RKO (cell line): ENCODE measurements around the gene GABRR2.
A peak's percentile ranks its signal among the peaks of the same experiment; 100 is the strongest.

Source experiments
- DNase-seq: peaks from one replicate; pipeline ENCODE4 v3.0.0-alpha.2; 2016; ENCODE audit warnings: low spot score

GABRR2 gene

DNA sequence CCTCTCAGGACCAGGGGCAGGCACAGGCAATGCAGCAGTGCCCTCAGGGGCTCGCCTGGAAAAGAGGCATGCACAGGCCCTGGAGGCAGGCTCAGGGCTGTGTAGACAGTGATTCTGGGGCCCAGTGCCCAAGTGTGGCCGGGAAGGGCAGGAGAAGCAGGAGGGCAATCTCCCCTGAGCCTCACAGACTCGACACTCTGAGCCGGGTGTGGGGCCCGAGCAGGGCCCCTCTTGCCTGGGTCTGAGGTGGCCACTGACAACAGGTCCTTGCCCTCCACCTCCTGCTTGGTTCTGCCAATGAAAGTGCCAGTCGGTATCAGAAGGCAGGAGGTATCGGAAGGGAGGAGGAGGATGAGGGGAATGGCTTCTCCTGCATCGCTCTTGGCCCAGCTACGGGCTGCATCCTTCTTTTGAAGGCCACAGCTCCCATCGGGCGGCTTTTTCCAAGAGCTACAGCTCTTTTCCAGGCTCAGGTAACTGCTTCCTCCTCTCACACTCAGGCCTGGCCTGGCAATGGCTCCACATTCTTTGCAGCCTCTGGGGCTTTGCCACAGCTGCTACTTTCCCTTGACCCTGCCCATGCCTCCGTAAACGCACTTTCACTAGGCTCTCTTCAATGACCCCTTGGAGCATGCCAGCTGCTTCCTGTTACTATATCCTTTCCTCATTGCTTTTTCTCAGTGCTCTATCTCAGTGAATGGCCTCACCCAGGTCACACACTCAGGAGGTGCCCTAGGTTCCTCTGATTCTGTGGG lies 24.5 kb downstream of the GABRR2 start:
- no peak for DNase-seq

DNA sequence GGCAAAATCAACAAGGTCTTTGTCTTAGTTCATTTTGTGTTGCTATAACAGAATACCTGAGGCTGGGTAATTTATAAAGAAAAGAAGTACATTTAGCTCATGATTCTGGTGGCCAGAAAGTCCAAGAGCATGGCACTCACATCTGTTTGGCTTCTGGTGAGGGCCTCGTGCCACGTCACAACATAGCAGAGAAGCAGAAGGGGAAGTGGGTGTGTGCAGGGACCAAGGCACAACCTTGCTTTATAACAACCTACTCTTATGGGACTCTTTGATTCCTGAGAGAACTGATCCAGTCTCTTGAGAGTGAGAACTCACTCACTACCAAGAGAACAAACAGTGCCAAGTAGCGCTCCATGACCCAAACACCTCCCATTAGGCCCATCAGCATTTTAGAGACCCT lies 25.4 kb downstream of the GABRR2 start:
- no peak for DNase-seq

DNA sequence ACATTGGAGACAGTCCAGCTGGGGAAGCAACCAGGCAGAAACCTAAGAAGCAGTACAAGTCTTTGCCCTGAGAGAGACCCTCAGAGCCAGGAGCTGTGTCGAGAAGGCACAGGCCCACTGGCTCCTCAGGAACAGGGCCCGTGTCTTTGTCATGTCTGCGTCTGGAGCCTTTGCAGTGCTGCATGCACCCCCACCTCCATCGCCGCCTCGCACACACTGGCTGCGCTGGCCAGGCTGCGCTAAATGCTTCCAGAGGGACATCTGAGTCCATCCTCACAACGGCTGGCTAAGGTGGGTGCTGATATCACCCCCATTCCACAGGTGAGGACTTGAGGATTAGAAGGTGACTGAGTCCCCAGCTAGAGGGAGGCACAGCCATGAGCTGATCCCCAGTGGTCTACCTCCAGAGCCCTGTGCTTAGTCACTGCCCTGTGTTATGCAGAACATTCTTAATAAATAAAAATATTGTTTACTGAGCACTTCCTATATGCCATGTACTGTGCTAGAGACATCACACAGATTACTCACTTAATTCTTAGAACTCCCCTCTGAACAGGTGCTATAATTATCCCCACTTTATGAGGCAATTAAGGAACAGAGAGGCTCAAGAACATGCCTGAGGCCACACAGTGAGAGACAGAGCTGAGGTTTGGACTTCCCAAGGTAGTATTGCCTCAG lies 27.6 kb downstream of the GABRR2 start:
- DNase-seq, result no peak

DNA sequence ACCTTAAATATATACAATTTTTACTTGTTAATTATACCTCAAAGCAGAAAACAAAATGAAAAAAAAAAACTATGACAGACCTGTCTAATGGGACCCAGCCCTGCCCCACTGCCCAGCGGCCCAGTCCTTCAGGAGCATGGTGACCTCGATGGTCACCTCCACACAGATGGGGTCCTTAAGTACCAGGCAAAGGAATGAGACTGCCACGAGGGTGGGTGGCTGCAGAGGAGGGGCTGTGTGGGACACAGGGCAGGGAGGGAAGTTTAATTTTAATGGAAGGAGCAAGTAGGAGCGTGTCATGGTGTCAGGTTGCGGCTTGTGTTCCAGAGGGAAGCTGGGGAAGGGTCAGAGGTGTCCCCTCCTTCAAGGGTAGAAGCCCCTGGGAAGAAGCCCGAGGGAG lies 28.6 kb downstream of the GABRR2 start:
- no peak for DNase-seq

DNA sequence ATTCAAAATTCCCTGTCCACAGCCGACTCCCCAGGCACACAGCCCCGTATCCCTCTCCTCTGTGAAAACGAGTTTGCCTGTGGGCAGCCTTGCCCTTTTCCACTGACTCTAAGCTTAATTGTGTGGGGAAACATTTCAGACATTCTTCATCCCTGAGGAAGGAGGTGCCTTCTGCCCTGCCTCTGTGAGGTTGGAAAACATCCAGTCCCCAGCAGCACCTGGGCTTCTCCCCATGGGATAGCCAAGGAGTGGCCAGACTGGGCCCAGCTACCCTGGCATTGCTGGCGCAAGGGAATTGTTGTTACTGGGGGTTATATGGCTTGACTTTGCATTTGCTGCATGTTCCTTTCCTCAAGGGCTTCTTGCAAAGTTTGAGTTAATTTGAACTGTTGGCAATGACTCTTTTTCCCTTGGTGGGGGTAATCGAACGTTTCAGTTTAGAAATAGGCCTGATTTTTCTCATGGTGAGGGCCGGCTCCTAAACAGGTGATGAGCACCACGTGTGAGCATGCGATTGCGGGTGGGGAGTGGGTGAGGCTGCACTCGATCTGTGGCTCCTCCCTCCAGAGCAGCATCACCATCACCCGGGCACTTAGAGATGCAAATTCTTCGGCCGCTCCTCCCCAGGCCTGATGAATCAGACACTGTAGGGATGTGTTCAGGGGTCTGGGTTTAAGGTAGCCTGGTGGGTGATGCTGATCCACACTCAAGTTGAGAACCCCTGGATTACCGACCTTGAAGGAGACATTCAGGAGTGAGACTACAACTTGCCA lies 29.9 kb downstream of the GABRR2 start:
- DNase-seq, result no peak

DNA sequence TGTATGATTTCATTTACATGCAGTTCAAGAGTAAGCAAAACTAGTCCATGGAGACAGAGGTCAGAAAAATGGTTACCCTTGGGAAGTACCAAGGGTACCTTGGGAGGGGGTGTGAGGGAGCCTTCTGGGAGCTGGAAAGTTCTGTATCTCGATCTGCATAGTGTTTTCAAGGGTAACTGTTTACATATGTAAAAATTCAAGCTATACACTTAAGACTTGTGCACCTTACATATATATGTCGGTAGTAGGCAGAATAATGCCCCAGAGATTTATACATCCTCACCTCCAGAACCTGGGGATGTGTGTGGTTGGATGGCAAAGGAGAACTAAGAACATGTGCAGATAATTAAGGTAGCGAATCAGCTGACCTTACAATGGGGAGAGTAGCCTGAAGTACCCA lies 31.0 kb downstream of the GABRR2 start:
- DNase-seq, result no peak

DNA sequence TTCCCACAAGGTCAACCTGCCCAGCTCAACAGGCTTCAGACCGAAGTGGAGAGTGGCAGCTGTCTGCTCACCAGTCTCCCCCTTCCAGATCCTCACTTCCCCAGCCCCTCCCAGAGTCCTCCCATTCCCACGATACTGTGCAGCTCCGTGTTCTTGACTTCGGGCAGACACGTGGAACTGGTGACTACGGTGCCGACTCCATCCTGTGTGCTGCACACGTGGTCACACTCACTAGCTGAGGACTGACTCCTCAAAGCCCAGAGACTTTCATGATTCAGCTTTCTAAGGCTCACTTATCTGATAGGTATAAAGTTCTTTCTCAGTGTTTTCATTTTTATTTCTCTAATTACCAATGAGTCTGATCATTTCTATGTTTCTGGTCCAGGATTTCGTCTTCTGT lies 32.4 kb downstream of the GABRR2 start:
- no peak for DNase-seq

DNA sequence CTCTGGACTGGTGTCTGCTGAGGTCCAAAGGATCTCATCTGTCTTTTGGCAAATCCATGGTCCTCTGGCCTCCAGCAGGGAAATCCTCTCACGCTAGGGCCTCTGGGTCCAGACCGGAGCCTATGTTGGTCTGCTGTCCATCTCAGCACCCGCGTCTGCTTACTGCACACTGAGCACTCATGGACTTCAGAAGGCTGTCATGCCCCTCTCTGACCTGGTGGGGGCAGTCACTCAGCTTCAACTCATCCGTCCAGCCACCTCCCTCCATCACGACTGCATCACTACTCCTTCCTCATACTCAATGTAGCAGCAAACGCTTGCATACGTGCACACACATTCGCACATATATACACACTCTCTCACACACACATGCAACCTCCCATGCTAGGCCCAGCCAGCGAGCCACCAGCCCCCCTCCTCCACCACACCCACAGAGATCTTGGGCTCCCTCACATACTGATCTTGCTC lies 33.3 kb downstream of the GABRR2 start:
- DNase-seq, result peak; percentile 47

DNA sequence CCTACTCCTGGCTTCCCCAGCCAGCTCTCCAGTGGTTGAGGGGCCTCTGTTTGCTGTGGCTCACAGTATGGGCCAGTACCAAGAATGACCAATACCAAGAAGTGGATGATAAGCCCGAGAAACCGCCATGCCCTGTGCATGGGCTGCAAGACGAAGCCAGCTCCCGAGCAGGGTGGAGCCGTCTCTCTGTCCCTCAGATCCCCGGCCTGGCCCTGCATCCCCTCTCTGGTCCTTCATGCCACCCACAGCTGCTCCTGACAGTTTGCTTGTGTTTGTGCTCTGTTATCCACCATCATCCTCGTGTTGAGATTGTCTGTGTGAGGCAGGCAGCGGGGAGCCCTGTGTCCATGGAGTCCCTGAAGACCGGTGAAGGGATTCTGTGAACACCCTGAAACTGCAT lies 36.1 kb downstream of the GABRR2 start:
- DNase-seq, result no peak

DNA sequence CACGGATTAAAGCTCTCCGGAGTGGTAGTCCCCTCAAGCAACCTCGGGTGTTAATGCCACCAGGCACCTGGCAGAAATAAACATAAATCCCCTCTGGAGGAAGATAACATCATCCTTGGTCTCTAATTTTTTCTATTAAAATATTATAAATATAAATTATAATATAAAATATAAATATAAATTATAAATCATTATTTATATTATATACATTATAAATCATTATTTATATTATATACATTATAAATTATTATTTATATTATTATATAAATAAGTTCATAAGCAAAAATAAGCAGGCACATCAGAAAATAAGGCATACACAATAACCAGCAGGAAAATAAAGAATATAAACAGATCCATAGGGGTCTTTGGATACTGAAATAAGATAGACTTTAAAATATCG lies 39.2 kb downstream of the GABRR2 start:
- DNase-seq, result no peak

DNA sequence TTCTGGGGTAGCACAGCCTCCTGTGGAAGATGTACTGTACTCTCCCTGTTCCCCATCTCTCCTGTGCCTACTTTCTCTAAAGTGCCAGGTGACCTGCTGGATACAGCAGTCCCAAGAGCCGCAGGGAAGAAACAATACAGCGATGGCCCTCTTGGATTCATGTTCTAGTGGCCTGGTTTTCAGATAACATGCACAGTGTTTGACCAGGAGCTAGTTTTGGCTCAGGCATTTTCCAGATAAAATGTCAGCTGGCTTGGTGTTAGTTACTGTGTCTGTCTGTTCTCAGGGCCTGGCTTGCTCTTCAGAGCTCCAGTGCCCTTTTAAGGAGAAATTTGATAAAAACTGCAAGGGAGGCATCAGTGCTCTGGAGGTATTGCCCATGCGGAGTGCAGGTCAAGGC lies 41.3 kb downstream of the GABRR2 start:
- DNase-seq, result no peak

DNA sequence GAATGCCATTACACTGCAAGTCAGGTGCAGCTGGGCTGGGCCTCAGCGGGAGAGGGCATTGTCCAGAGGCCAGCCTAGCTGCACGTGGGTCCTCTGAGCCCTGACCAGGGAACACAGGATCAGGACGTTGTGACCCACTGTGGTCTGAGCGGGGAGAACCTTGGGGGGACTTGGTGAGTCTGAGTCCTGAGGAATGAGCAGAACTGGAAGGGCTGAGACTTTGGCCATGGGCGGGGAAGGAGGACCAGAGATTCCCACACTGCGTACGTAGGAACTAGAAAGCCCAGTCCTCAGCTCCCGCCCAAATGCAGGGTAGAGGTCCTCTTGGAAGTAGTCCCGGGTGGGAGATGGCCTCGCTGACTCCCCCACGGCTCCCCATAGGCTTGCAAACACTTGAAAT lies 42.5 kb downstream of the GABRR2 start:
- no peak for DNase-seq

DNA sequence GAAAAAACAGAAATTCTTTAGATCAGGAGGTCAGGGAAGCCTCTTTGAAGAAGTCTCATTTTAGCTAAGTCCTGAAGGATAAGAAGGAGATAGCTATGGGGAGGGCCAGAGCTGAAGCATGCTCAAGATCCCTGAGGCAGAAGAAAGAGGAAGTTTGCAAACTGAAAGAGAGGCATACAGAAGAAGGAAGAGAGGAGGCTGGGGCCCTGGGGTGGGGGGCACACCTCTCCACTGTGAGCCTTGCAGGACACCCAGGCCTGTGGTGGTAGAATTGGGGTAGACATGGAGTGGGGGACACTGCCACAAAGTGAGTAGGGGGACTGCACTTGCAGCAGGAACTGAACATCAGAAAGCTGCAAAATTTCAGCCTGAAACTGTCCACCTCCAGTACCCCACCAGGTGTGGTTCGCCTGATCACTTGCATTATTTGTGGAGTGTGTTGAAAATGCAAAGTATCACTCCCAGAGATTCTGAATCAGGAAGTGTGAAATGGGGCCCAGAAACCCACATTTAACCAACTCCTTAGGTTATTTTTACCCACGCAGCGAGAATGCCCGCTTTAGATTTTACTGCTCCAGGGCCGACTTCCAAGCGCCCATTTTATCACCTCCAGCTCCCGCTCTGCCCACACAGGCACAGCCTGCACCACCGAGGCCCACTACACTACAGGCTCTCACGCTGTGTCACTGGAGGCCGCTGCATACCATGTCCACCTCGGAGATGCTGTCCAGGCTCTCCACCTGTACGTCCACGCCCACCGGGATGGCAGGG lies 44.0 kb downstream of the GABRR2 start:
- no peak for DNase-seq

DNA sequence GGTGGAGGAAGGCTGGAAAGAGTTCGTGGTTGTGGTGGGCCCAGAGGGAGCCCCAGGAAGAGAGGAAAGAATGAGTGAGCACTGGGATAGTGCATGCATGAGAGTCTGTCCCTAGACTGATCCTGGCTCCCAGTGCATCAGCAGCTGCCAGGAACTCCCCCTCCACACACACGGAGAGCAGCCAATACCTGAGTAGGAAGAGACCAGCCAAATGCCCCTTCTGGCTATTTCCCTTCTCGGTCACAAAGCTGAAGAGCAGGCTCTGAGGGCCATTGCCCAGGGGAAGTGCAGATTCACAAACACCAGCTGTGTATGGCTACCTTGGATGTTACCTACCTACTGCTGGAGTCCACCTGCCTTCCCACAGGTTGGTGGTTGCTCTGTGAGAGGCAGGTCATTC lies 45.1 kb downstream of the GABRR2 start:
- DNase-seq, result no peak

DNA sequence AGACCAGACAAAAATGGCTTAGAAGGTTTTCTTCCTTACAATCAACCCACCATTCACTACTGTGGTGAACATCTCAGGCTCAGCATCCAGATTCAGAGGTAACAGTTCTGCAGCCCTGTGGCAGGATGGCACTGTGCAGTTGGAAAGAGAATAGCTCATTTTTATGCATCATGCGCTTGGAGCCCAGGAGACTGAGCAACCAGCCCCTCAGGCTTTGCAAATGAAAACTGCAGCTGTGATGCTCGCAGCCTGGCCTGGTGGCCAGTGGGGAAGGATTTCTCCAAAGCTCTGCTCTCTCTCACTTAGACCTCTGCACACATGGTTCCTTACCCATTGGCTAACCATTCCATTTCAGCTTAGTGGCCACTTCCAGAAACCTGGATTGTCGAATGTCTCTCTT lies 45.8 kb downstream of the GABRR2 start:
- no peak for DNase-seq

DNA sequence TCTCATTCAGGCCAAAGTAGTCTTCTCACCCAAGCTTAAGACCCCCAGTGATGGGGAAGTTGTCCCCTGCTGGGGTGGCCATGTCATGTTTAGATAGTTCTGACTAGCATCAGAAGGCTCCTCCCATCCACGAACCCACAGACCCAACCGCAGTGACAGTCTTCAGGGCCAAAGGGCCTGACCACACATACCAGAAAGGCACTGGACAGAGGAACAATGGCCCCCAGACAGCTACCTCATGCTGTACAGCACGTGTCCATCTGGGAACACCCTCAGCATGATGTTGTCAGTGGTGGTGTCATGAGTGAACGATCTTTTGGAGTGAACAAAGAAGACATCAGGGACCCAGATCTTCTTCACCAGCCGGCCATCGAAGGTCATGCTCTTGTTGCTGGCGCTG lies 46.3 kb downstream of the GABRR2 start:
- no peak for DNase-seq

DNA sequence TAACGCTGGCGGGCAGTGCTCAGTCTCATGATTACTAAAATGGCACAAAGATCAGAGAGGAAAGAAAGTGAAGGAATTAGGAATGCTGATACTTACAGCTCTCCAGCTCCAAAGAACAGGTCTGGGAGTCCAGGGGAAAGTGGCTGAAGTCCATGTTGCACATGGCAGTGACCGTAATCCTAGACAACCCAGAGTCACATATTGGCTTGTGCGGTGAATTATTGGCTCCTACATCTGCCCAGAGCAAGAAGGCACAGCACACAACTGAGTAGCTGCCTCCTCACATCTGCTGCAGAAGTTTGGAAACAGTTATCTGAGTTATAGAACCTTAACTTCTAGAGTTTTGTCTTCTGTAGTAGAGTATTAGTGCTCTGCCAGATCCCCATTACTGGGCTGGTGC lies 47.2 kb downstream of the GABRR2 start:
- DNase-seq, result no peak

DNA sequence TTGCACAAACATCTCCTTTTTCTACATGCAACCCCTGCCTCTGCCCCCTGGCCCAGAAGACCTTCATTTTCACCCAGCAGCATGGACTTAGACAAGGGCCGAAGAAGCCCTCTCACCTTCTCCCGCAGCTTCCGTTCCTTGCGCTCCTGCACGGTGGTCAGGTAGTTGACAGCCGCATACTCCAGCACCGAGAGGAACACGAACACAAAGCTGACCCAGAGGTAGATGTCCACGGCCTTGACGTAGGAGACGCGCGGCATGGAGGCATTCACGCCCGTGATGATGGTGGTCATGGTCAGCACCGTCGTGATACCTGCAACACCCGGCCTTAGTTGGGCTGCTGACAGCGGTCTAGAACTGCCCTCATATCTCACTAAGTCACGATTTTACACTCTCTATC lies 50.8 kb downstream of the GABRR2 start:
- DNase-seq, result no peak

DNA sequence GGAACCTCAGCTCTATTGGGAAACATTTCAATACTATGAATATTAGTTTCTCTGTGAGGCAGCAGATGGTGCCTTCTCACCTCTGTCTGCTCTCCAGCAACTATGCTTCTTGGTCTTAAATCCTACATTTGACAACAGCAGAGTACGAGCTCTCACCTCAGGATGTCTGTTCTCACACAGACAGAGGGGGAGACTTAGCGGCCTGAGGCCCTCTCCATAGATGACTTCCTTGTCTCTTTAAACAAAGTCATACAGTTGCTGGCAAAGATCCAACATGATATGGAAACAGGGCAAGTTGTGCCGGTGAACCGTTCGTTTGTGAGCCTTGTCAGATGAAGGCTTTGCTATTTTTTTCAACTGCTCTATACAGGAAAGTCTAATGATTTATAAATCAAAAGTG lies 54.3 kb downstream of the GABRR2 start:
- DNase-seq, result no peak

DNA sequence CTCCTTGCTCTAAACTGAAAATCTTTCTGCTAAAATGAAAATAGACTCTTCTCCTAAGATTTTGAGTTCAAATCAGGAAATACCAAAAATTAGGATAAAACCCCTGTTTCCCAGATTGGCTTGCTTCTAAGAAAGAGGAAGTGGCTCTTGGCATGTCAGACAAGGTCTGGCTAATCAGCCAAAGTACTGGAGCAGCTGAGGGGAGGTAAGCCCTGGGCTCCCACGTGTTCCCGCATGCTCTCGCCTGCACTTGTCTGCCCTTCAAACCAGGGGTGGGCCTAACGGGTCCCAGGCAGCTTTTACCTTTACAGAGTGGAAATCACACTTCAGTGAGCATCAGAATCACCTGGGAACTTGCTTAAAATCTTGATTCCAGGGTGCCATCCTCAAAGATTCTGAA lies 54.8 kb downstream of the GABRR2 start:
- no peak for DNase-seq

DNA sequence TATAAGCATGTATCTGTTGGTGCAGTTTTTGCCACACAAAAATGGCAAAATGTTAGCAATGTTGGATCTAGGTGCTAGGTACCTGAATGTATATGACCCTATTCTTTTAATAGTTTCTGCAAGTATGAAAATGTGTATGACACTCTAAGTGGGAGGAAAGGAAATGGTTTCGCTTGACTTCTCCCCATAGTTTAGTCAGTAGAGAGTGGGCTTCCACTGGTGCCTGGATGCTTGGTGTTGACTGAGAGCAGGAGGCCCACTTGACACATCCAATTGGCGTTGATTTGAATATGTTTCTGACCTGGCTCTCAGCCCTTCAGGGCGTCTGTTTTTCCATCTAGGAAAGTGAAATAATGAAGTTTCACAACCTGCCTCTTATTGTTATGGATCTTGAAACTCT lies 56.2 kb downstream of the GABRR2 start:
- DNase-seq, result no peak

DNA sequence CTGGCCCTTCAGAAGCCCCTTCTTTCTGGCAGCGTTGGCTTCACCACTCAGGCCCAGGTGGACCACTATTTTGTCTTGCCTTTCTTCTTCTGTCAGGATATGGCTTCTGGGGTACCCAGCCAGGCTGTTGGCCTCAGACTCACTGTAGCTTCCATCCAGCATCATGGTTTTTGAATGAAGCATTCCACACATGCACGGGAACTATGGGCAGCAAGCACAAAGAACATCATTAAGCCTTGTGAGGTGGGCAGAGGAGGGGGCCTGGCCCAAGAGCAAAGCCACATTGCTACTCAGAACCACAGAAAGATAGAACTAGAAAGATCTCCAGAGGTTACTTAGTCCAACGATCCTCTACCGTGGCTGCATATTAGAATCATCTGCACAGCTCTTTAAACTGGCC lies 57.3 kb downstream of the GABRR2 start:
- no peak for DNase-seq
